T47D (cell line): ENCODE data around the gene ZBTB33.

Source experiments
- DNase-seq, 2 experiments: peaks; one replicate each; pipeline versions ENCODE4 v3.0.0 to v3.0.0-alpha.2; 2011 to 2012; ENCODE audit warnings: low read depth in 1 of 2, low spot score in 1 of 2
- JUND ChIP-seq: IDR thresholded peaks from 2 replicates; pipeline ENCODE4 v1.6.1; 2012; ENCODE audit warnings: low read depth
- in situ Hi-C: cut with HindIII; loops from 2 replicates; pipeline ENCODE4 v1.10.0; 2016; ENCODE audit warnings: low sequenced_read_pairs, low pct_unique_long_range_greater_than_20kb

ZBTB33 gene

DNA sequence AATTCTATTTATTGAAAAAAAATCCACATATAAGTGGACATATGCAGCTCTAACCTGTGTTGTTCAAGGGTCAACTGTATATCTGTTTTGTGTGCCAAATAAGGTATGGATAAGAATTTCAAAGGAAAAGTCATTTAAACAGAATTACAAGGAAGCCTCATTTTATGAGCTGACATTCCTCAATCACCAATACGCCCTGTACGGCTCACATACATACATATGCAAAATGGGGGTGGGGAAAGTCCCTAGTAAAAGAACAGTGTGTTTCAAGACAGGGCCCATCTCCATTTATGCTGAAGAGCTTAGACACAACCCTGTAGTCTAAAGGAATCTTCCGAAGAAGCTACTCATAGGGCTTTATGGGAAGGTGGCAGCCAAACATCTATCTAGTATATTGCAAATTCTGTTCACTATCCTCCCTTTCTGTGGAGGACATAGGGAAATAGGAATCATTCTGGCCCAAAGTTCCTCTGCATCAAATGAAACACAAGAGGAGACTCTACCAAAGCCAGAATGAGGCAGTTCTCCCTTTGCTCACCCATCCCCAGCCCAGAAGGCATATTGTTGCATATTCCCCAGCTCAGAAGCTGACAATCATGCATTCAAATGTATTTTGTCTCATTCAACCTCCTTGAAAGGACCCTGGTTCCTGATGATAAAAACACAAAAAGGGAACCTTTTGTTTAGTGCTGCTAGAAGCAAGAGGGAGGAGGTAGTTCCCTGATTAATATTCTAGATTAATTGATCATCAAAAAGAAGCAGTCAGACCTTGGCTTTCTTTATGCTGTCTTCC is 13.7 kb upstream of the ZBTB33 start:
- no peak for TF ChIP-seq JUND
- in situ Hi-C loops, result no loop called here
- DNase-seq, result no peak

GRCh38 chrX:120238933-120239332 is 11.7 kb upstream of the ZBTB33 start:
- DNase-seq, result no peak
- no peak for TF ChIP-seq JUND
- in situ Hi-C loops, result no loop called here

- no peak for TF ChIP-seq JUND
- no peak for DNase-seq
- in situ Hi-C loops, result no loop called here
Measured at GRCh38 chrX:120242813-120243212, 7.8 kb upstream of the ZBTB33 start.

DNA sequence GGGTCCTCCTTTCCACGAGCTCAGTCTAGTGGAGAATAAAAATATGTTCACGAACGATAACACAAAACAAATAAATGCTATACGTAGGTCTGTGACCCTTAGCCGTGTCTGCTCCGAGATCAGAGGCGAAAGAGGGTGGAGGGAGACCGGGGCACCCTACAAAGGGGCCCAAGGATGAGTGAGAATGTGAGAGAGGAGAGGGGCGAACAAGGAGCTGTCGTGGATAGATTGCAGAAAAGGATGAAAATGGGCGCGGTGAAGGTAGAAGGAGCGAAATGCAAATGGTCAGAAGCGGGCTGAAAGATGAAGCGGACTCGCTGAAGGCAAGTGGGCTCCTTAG is 6.2 kb upstream of the ZBTB33 start:
- DNase-seq, result no peak
- TF ChIP-seq JUND, result no peak
- in situ Hi-C loops, result no loop called here

GRCh38 chrX:120244735-120245498 is 5.7 kb upstream of the ZBTB33 start:
- no peak for TF ChIP-seq JUND
- in situ Hi-C loops, result no loop called here
- DNase-seq, result peak; percentile 1 to 87

- in situ Hi-C loops, result no loop called here
- DNase-seq, result peak; percentile 1 to 9
- no peak for TF ChIP-seq JUND
Measured at GRCh38 chrX:120251471-120252011, 929 bp downstream of the ZBTB33 start.

DNA sequence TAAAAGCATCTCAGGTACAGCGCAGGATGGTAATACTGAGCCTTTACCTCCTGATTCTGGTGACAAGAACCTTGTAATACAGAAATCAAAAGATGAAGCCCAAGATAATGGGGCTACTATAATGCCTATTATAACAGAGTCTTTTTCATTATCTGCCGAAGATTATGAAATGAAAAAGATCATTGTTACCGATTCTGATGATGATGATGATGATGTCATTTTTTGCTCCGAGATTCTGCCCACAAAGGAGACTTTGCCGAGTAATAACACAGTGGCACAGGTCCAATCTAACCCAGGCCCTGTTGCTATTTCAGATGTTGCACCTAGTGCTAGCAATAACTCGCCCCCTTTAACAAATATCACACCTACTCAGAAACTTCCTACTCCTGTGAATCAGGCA is 3.2 kb downstream of the ZBTB33 start:
- in situ Hi-C loops, result no loop called here
- no peak for TF ChIP-seq JUND
- DNase-seq, result no peak

GRCh38 chrX:120260369-120260768 is 9.8 kb downstream of the ZBTB33 start:
- DNase-seq, result peak in 1 of 2 experiments; percentile 46
- in situ Hi-C loops, result no loop called here
- TF ChIP-seq JUND, result no peak

DNA sequence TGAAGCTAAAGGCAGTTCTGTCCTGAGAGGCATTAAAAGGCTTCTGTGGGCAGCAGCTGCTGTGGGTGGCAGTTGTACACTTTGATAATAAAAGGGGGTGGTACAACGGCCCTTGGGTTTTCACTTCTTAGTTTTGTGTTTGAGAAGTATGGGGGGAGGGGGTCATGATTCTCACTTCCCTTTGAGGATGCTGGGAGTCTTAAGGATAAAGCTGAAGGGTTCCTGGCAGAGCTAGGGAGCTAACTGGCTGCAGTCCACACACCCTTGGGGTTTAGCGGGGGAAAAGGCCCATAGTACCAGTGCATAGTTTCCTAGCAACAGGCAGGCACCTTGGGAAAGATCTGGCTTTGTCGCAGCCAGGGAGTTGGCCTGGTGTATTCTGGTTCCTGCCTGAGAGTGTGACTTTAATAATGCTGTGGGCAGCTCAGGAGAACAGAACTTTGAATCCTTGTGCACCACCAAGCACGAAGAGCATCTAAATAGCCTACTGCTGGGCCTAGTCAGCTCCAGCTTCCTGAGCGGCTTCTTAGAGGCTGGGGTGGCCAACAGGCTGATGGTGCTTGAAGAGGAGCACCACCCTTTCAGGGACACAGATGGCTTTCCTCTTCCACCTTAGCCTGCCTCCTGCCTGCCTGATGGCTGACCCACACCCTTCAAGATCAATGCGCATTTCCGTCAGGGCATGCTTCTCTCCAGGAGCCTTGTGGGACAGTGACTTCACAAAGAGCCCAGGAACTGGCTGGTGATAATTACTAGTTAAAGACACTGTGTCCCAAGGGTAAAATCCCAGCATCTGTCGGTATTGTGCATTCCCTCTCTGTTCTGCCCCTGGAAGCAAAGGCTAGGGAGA is 12.5 kb downstream of the ZBTB33 start:
- in situ Hi-C loops, result no loop called here
- no peak for DNase-seq
- TF ChIP-seq JUND, result no peak

- TF ChIP-seq JUND, result no peak
- in situ Hi-C loops, result no loop called here
- DNase-seq, result no peak
Measured at GRCh38 chrX:120264341-120264740, 13.7 kb downstream of the ZBTB33 start.

DNA sequence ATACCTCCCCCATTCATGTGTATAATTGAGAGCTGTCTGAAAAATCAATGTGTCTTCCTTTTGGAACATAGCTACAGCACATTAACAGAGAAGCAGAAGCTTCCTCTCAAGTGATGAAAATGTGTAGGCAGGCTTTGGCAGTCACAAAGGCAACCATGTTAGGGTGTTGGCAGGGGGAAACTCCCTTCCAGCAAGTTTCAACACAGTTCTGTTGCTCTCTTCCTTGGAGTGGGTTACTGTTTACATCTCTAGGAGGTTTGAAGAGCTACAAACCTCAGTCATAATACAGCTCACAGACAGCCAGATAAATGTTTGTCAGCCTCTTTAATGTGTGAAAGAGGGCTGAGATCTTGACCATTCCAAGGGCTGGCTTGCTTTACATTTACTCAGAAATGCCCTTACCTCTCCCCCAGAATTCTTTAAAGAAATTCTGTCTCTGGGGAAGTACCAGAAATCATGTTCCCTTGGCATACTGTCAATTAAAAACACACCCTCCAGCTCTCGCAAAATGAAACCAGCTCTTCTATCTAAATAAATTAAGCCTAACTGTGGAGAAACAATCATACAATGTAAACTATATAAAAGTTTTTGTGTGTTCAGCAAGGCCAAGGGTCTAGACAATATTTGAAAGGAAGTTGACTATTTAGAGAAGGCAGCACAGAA is 18.9 kb downstream of the ZBTB33 start:
- DNase-seq, result no peak
- in situ Hi-C loops, result no loop called here
- no peak for TF ChIP-seq JUND

DNA sequence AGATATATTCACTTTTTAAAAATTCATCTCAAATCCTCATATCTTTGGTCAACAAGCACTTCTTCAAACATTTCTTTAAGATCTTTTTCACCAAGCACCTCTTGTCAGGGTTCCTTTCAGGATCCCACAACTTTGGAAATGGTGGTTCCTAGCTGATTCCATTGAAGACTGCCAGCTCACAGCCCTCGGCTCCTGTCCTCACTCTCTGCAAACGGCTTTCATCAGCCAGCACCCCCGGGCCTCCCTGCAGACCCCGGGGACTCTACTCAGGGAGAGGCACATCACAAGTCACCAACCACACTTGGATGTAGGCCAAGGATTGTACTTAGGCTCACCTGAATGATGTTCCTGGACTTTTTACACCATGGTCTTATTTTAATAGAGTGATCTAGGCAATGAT is 20.0 kb downstream of the ZBTB33 start:
- no peak for TF ChIP-seq JUND
- DNase-seq, result no peak
- in situ Hi-C loops, result no loop called here
